ENCODE measurements around the gene PGPEP1.

- TF ChIP-seq CTCF (IDR thresholded peaks at IDR 0.05) (no peak), EP300 (IDR thresholded peaks at IDR 0.05) (peak; percentile 68), POLR2A (IDR thresholded peaks at IDR 0.05; ENCODE audit: low read depth) (no peak), POLR2AphosphoS5 (IDR thresholded peaks at IDR 0.05) (peak; percentile 85 to 95)
Measured at GRCh38 chr19:18291590-18292461, 48.6 kb upstream of the PGPEP1 start.

All from esophagus muscularis mucosa (tissue), 4 donors.